Urothelium cell line (cell line): Measurements from ENCODE around the gene IL1F10.
"Not testable (repeated sequence)": the region's sequence is repeated elsewhere in the genome, so short reads cannot be mapped to it uniquely, and the experiment has no call there.

ENCODE experiments used
- DNase-seq: peaks from one replicate; pipeline ENCODE4 v3.0.0; 2011; ENCODE audit warnings: low spot score, mixed read lengths
- FAIRE-seq: peaks from 2 replicates; lab custom pipeline; 2011; peaks lifted over from hg19 to GRCh38; lab: Jason Lieb, UNC

Gene IL1F10

DNA sequence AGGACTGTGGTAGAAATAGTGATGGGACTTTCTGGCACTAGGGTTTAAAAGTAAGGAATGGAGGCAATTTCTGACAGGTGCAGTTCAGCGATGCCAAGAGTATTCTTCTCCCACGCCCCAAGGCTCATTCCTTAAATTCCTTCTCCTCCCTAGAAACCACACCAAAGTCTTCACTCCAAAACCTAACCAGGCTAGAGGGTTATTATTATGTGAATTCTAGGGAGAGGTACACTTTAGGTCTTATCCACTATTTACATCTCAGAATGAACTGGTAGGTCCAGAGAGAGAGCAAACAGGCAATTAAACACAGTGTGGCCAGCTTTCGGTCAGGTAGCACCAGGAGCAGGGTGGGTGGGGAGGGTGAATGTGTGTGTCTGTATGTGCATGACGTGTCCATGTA, 11.4 kb downstream of the IL1F10 start:
- DNase-seq (peak; percentile 61), FAIRE-seq (peak; percentile 53)

GRCh38 chr2:113080134-113080533, 12.4 kb downstream of the IL1F10 start:
- DNase-seq (peak; percentile 73), FAIRE-seq (no peak)

DNA sequence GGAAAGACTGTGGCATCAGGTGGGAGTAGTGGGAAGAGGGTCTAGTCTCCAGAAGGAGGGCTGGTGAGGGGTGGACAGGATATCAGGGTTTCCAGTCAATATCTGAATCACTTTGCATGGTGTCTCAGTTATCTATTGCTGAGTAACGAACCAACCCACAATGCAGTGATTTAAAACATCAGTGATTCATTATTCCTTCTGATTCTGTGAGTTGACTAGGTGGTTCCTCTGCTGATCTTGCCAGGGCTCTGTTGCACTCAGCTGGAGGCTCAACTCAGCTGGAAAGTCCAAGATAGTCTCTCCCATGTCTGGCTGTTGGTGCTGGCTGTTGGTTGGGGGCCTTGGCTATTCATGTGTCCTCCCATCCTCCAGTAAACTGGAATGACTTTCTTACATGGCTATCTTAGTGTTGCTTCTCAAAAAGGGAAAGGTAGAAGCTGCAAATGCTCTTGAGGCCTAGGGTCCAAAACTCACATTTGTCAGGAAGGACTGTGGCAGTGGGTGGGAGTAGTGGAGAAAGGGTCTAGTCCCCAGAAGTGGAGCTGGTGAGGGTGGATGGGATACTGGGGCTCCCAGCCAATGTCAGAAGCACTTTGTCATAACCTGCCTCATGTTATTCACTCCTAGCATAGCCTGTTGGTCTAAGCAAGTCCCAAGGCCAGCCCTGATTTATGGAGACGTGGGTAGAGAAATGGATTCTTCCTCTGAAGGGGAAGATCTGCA, 13.9 kb downstream of the IL1F10 start:
- DNase-seq (no peak), FAIRE-seq (no peak)

GRCh38 chr2:113083296-113083695, 15.5 kb downstream of the IL1F10 start:
- FAIRE-seq, result no peak
- no peak for DNase-seq

- DNase-seq (no peak), FAIRE-seq (no peak)
These were observed 16.7 kb downstream of the IL1F10 start for GRCh38 chr2:113084249-113085000.

- FAIRE-seq (no peak), DNase-seq (no peak)
These were observed 17.8 kb downstream of the IL1F10 start for GRCh38 chr2:113085542-113085941.

GRCh38 chr2:113088213-113088992, 20.6 kb downstream of the IL1F10 start:
- DNase-seq (no peak), FAIRE-seq (no peak)

- no peak for FAIRE-seq
- DNase-seq, result no peak
These were observed 22.1 kb downstream of the IL1F10 start for GRCh38 chr2:113089916-113090315.

DNA sequence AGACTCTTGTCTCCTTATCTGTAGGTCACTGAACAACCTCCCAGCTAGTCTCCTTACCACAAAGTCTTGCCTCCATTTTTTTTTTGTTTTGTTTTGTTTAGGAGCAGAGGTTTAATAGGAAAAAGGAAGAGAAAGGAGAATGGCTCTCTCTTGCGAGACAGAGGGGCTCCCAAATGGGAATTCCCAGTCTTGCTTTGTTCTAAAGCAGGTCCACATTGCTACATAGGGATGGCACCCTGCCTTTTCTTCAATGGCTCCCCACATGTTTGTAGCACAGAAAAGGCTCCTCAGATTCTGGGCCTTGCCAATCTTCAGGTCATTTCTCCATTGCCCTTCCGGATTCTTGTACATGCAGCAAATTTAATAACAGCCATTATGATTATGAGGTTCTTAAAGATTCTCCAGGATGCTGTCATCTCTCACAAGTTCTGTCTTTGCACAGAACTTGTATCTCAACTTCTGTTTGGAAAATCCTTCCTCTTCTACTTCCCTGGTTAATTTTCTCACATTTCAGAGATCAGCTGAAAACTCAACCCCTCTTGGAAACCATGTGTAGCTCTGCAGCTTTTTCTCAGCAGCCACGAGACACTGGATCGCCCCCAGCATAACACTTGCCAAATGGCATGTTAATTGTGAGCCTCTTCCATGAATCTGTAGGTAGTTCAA, 23.6 kb downstream of the IL1F10 start:
- FAIRE-seq (no peak), DNase-seq (no peak)

DNA sequence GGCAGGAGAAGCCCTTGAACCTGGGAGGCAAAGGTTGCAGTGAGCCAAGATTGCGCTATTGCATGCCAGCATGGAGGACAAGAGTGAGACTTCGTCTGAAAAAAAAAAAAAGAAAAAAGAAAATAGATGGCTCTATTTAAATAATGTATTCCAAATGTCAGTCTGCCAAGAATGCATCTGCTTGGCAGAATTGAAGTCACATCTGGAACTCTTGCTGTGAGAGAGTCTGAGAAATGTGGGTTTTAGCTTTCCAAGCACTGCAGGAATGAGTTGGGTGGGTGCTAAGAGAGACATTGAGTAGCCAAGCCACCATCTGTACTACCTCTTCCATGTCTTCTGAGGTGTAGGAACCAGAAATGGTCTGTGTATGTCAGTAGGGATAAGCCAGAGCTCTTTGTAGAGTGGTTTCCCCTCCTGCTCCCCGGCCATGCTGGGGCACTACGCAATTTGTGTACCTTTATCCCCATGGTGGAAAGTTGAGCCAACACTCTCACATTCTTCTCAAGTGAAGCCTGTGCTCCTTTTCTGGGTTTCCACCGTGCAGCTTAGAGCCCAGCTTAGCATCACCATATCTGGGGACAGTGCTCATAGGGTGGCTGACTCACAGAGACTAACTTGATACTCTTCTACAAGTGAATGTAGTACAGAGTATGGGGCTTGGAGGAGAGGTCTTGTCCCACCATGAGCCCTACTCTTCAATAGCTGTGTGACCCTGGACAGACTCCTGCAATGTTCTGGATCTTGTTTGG, 25.3 kb downstream of the IL1F10 start:
- FAIRE-seq (no peak), DNase-seq (no peak)

DNA sequence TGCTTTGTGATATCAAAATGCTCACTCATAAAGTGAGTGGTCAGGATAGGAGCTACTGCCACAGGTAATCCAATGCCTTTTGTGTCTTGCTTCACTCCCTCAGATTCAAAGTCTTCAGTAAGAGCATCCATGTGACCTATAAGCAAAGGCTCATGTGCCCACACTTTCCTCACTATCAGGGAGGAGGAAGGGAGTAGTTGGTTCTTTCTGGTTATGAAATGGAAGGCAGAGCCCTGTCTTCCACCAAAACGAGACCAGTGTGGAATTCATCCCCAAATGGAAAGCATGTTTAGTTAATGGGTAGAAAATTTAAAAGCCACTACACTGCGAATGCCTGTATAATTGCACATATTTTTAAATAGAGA, 25.8 kb downstream of the IL1F10 start:
- FAIRE-seq, result no peak

GRCh38 chr2:113096306-113096705, 28.5 kb downstream of the IL1F10 start:
- not testable (repeated sequence) for FAIRE-seq, DNase-seq

More for the DNA sequence above, 25.8 kb downstream of the IL1F10 start:
- no peak for DNase-seq

DNA sequence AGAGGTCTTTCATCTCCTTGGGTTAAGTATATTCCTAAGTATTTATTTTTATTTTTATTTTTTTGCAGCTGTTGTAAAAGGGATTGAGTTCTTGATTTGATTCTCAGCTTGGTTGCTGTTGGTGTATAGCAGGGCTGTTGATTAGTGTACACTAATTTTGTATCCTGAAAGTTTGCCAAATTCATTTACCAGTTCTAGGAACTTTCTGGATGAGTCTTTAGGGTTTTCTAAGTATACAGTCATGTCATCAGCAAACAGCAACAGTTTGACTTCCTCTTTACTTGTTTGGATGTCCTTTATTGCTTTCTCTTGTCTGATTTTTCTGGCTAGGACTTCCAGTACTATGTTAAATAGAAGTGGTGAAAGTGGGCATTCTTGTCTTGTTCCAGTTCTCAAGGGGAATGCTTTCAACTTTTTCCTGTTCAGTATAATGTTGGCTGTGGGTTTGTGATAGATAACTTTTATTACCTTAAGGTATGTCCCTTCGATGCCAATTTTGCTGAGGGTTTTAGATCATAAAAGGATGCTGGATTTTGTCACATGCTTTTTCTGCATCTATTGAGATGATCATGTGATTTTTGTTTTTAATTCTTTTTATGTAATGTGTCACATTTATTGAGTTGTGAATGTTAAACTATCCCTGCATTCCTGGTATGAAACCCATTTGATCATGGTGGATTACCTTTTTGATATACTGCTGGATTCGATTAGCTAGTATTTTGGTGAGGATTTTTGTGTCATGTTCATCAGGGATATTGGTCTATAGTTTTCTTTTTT, 29.3 kb downstream of the IL1F10 start:
- not testable (repeated sequence) for DNase-seq, FAIRE-seq

- no peak for DNase-seq
- FAIRE-seq, result no peak
These were observed 30.3 kb downstream of the IL1F10 start for GRCh38 chr2:113098041-113098440.

- DNase-seq, result no peak
- no peak for FAIRE-seq
These were observed 30.8 kb downstream of the IL1F10 start for GRCh38 chr2:113098532-113098931.

DNA sequence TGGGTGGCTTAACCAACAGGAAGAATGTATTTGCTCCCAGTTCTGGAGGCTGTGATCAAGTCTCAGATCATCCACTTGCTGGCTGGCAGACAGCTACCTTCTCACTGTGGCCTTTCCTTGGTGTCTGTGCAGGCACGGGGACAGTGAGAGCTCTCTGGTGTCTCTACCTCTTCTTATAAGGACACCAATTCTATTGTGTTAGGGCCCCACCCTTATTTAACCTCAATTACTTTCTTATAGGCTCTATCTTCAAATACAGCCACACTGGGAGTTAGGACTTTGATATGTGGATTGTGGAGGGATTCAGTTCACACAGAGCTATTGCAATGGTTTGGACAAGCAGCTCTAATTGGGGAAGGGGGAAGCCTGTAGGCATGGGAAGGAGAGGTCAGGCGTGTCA, 34.4 kb downstream of the IL1F10 start:
- DNase-seq (no peak), FAIRE-seq (no peak)

DNA sequence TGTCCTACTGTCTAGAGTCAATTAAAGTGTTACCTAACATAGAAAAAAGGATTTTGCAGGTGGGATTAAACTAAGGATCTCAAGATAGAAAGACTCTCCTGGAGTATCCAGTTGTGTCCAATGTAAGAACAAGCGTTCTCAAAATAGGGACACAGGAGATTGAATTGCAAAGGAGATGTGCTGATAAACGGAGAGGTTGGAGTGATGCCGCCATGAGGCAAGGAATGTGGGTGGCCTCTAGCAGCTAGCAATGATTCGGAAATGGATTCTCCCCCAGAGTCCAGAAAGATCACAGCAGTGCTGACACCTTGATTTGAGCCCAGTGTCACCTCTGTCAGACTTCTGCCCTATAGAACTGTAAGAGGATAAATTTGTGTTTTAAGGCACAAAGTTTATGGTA, 35.5 kb downstream of the IL1F10 start:
- no peak for FAIRE-seq
- DNase-seq, result no peak

DNA sequence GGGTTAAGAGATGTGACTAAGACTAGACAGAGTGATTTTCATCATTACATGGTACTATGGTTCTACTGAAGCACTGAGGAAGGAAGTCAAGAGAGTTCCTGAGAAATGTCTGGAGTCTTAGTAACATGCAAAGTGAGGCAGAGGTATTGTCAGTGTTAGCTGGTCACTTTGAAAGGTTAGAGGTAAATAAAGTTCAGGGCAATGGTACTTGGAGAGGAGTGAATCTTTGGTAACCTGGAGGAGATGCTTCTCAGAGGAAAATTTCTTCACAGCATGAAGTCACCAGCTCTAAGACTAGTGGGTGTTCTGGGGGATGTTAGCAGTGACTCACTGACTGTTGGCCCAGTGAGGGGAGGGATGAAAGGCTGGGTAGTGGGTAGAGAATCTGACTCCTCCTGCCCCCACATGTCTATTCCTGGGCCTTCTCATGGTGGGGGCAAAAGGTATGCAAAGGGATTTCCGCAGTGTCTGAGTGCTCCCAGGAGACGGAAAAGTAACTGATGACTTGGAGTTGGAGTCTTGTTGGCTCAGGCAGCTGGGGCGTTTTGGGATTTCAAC, 36.4 kb downstream of the IL1F10 start:
- DNase-seq (peak; percentile 45), FAIRE-seq (no peak)
